Keratinocyte (primary cell): ENCODE data around the gene HK1.

Experiments used
- CTCF ChIP-seq, 3 experiments: IDR thresholded peaks in 1 of 3; conservative IDR thresholded peaks in 1 of 3; optimal IDR thresholded peaks in 1 of 3; 2 replicates in 2 of 3; 3 replicates in 1 of 3; pipeline versions ENCODE3 to v1.5.1; 2011; ENCODE audit warnings: low read length in 3 of 3, mild to moderate bottlenecking in 3 of 3, moderate library complexity in 2 of 3, control low read depth in 1 of 3, inconsistent platforms in 1 of 3; ENCODE audit not compliant: insufficient read depth in 2 of 3; ENCODE audit errors: extremely low read depth in 1 of 3
- EZH2 ChIP-seq: IDR thresholded peaks from one replicate; pipeline ENCODE4 v1.6.1; 2012; ENCODE audit warnings: inconsistent platforms, mild to moderate bottlenecking, low read length, moderate library complexity

- no peak for TF ChIP-seq CTCF (optimal IDR thresholded peaks at IDR 0.05 in 1 of 3, IDR thresholded peaks at IDR 0.05 in 1 of 3, conservative IDR thresholded peaks at IDR 0.05 in 1 of 3; ENCODE audit: extremely low read depth in 1 of 3, insufficient read depth in 2 of 3, low read length in 3 of 3)
- no peak for TF ChIP-seq EZH2
These were observed 82.4 kb downstream of the HK1 start for GRCh38 chr10:69360485-69361302.
